ENCODE data around the gene CFAP300. TPM values are rescaled to one million over a fixed set of nuclear protein-coding genes. Genes with fewer than 3 reads are reported as not detected.

Gene CFAP300
- total and polyA plus RNA-seq, 2 experiments from 2014 or later, result 1.5 to 2.9 TPM

- H3K27ac ChIP-seq, result peak overlapping the region; percentile 97
- WGBS (ENCODE audit: low lambda C conversion rate, missing lambda C conversion rate), result 21% methylated on average over 4 of the region's 4 CpGs
- H2AFZ ChIP-seq, result no peak overlapping the region
- peaks cover 95% of the 10 kb centered on the region for H3K79me2 ChIP-seq
- TF ChIP-seq EZH2phosphoT487 (IDR thresholded peaks at IDR 0.05; ENCODE audit: low read depth, severe bottlenecking, unreplicated experiment), result no peak
- TF ChIP-seq, protein P1, sequence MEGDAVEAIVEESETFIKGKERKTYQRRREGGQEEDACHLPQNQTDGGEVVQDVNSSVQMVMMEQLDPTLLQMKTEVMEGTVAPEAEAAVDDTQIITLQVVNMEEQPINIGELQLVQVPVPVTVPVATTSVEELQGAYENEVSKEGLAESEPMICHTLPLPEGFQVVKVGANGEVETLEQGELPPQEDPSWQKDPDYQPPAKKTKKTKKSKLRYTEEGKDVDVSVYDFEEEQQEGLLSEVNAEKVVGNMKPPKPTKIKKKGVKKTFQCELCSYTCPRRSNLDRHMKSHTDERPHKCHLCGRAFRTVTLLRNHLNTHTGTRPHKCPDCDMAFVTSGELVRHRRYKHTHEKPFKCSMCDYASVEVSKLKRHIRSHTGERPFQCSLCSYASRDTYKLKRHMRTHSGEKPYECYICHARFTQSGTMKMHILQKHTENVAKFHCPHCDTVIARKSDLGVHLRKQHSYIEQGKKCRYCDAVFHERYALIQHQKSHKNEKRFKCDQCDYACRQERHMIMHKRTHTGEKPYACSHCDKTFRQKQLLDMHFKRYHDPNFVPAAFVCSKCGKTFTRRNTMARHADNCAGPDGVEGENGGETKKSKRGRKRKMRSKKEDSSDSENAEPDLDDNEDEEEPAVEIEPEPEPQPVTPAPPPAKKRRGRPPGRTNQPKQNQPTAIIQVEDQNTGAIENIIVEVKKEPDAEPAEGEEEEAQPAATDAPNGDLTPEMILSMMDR (IDR thresholded peaks at IDR 0.05; ENCODE audit: poor library complexity), result no peak
- H3K4me1 ChIP-seq (ENCODE audit: insufficient read depth), result peaks cover 81% of the 10 kb centered on the region
- H3K36me3 ChIP-seq (replicated peaks; ENCODE audit: insufficient read depth, low read depth), result no peaks in the 10 kb centered on the region
- no peaks in the 10 kb centered on the region for H3K27me3 ChIP-seq
- DNase-seq (ENCODE audit: low spot score), result no peak
- no peaks in the 10 kb centered on the region for H3K9me3 ChIP-seq (ENCODE audit: low read depth)
- H3K9me2 ChIP-seq (replicated peaks; ENCODE audit: insufficient read depth), result no peaks in the 10 kb centered on the region
- H4K20me1 ChIP-seq (ENCODE audit: insufficient read depth, poor library complexity, severe bottlenecking), result peaks cover 52% of the 10 kb centered on the region
- H3K4me3 ChIP-seq, result no peak overlapping the region
- H3K4me2 ChIP-seq, result peak overlapping the region; percentile 77
Observed at GRCh38 chr11:102117472-102118113, 70.4 kb downstream of the CFAP300 start.

- no peaks in the 10 kb centered on the region for H3K9me2 ChIP-seq (replicated peaks; ENCODE audit: insufficient read depth)
- no peaks in the 10 kb centered on the region for H3K36me3 ChIP-seq (replicated peaks; ENCODE audit: insufficient read depth, low read depth)
- no peak overlapping the region for H3K4me3 ChIP-seq
- no peak for DNase-seq (ENCODE audit: low spot score)
- H3K27ac ChIP-seq, result peak overlapping the region; percentile 56
- peak overlapping the region; percentile 64 for H3K4me2 ChIP-seq
- peaks cover 5% of the 10 kb centered on the region for H3K9me3 ChIP-seq (ENCODE audit: low read depth)
- H2AFZ ChIP-seq, result no peak overlapping the region
- H3K4me1 ChIP-seq (ENCODE audit: insufficient read depth), result peaks cover 76% of the 10 kb centered on the region
- H3K79me2 ChIP-seq, result peaks cover 95% of the 10 kb centered on the region
- 24% methylated on average over 3 of the region's 3 CpGs for WGBS (ENCODE audit: low lambda C conversion rate, missing lambda C conversion rate)
- peaks cover 58% of the 10 kb centered on the region for H4K20me1 ChIP-seq (ENCODE audit: insufficient read depth, poor library complexity, severe bottlenecking)
- TF ChIP-seq EZH2 (IDR thresholded peaks at IDR 0.05; ENCODE audit: borderline replicate concordance), result no peak
- TF ChIP-seq, protein P1 (IDR thresholded peaks at IDR 0.05; ENCODE audit: poor library complexity), result no peak
- no peak for TF ChIP-seq EZH2phosphoT487 (IDR thresholded peaks at IDR 0.05; ENCODE audit: low read depth, severe bottlenecking, unreplicated experiment)
- no peaks in the 10 kb centered on the region for H3K27me3 ChIP-seq
Observed at GRCh38 chr11:102118937-102119336, 71.7 kb downstream of the CFAP300 start.

GRCh38 chr11:102119997-102120396, 72.8 kb downstream of the CFAP300 start:
- Histone ChIP-seq H2AFZ (no peak overlapping the region), H3K9me2 (replicated peaks; ENCODE audit: insufficient read depth) (no peaks in the 10 kb centered on the region), H3K4me3 (no peak overlapping the region), H3K27me3 (no peaks in the 10 kb centered on the region), H3K27ac (peak overlapping the region; percentile 56), H3K4me2 (peak overlapping the region; percentile 64), H3K9me3 (ENCODE audit: low read depth) (peaks cover 5% of the 10 kb centered on the region), H4K20me1 (ENCODE audit: insufficient read depth, poor library complexity, severe bottlenecking) (peaks cover 58% of the 10 kb centered on the region), H3K36me3 (replicated peaks; ENCODE audit: insufficient read depth, low read depth) (peaks cover 4% of the 10 kb centered on the region), H3K4me1 (ENCODE audit: insufficient read depth) (peaks cover 65% of the 10 kb centered on the region), H3K79me2 (peaks cover 95% of the 10 kb centered on the region)
- peak; percentile 13 for DNase-seq (ENCODE audit: low spot score)
- TF ChIP-seq, protein P1 (IDR thresholded peaks at IDR 0.05; ENCODE audit: poor library complexity), result no peak
- TF ChIP-seq EZH2 (IDR thresholded peaks at IDR 0.05; ENCODE audit: borderline replicate concordance) (no peak), EZH2phosphoT487 (IDR thresholded peaks at IDR 0.05; ENCODE audit: low read depth, severe bottlenecking, unreplicated experiment) (no peak)
- WGBS (ENCODE audit: low lambda C conversion rate, missing lambda C conversion rate), result 17% methylated on average over 4 of the region's 4 CpGs

Measured in hepatocyte (in vitro differentiated cells).